Left renal pelvis (tissue), 4 donors: ENCODE results near the gene LYG1. TPM values are rescaled to one million over a fixed set of nuclear protein-coding genes. Genes with fewer than 3 reads are reported as not detected.
"Not testable (repeated sequence)": the region's sequence is repeated elsewhere in the genome, so short reads cannot be mapped to it uniquely, and the experiment has no call there.

Experiments used
- DNase-seq, 4 donors: peaks; one replicate each; pipeline ENCODE4 v3.0.0-alpha.2; 2013; ENCODE audit warnings: low read depth in 4 of 4, low spot score in 3 of 4
- polyA plus RNA-seq, 4 donors: library from polyadenylated mRNA; unstranded; fragments of 120-200 nt; gene quantifications; one replicate each; pipeline ENCODE4 v1.2.1, GENCODE V29; 2013; ENCODE audit not compliant: insufficient read length in 4 of 4

LYG1 gene
- 1 to 10 TPM; 1.4 to 6.4 (median 3.4) TPM for polyA plus RNA-seq

- not testable (repeated sequence) for DNase-seq
Measured at GRCh38 chr2:99301097-99301496, at the start of gene LYG1. TSS of gene LYG1 (minus strand) at chr2:99301197. CDS start at chr2:99295670, 5,527 bp downstream.

- DNase-seq: no peak
Measured at GRCh38 chr2:99350194-99350593, 49.2 kb upstream of the LYG1 start.

GRCh38 chr2:99348173-99348572 lies 47.2 kb upstream of the LYG1 start:
- no peak for DNase-seq

- no peak for DNase-seq
Measured at GRCh38 chr2:99346218-99346617, 45.2 kb upstream of the LYG1 start.

GRCh38 chr2:99345446-99345845 lies 44.4 kb upstream of the LYG1 start:
- not testable (repeated sequence) for DNase-seq

GRCh38 chr2:99342536-99342935 lies 41.5 kb upstream of the LYG1 start:
- DNase-seq: no peak

GRCh38 chr2:99340669-99341236 lies 39.8 kb upstream of the LYG1 start:
- DNase-seq: no peak

GRCh38 chr2:99338029-99338585 lies 37.1 kb upstream of the LYG1 start:
- peak in 1 of 4 donors; percentile 6 for DNase-seq

GRCh38 chr2:99337113-99338028 lies 36.4 kb upstream of the LYG1 start, which contains the start of gene EIF5B:
TSS of gene EIF5B (plus strand) at chr2:99337389. CDS start at chr2:99337555, 166 bp downstream.
- peak; percentile 88 to 91 (median 89) for DNase-seq

GRCh38 chr2:99336804-99337112 lies 35.8 kb upstream of the LYG1 start:
- DNase-seq: peak in 2 of 4 donors; percentile 22 to 25

- peak; percentile 98 to 100 (median 100) for DNase-seq
Measured at GRCh38 chr2:99335911-99336803, 35.2 kb upstream of the LYG1 start, which contains the start of gene TXNDC9. TSS of gene TXNDC9 (minus strand) at chr2:99336333. CDS start at chr2:99333210, 3,123 bp downstream.

- no peak for DNase-seq
Measured at GRCh38 chr2:99325384-99325783, 24.4 kb upstream of the LYG1 start.

- not testable (repeated sequence) for DNase-seq
Measured at GRCh38 chr2:99317873-99318200, 16.8 kb upstream of the LYG1 start.

- DNase-seq: no peak
Measured at GRCh38 chr2:99317161-99317872, 16.3 kb upstream of the LYG1 start.

GRCh38 chr2:99299580-99299979 lies 1.4 kb downstream of the LYG1 start:
- DNase-seq: no peak

- DNase-seq: no peak
Measured at GRCh38 chr2:99297994-99298393, 3.0 kb downstream of the LYG1 start.

GRCh38 chr2:99285526-99285925 lies 15.5 kb downstream of the LYG1 start:
- DNase-seq: no peak

GRCh38 chr2:99279969-99280695 lies 20.9 kb downstream of the LYG1 start:
- DNase-seq: no peak

GRCh38 chr2:99278793-99279291 lies 22.2 kb downstream of the LYG1 start:
- DNase-seq: no peak
